Kidney (tissue), 14 donors: ENCODE data around the gene TPPP2. TPM values are rescaled to one million over a fixed set of nuclear protein-coding genes. Genes with fewer than 3 reads are reported as not detected.

Experiments
- DNase-seq, 5 donors: peaks; one replicate each; pipeline ENCODE4 v3.0.0-alpha.2; 2013 to 2020
- FAIRE-seq: peaks from 2 replicates; lab custom pipeline; 2012; peaks lifted over from hg19 to GRCh38; lab: Jason Lieb, UNC
- H3K27ac ChIP-seq, 2 donors: one replicate each; pipeline ENCODE4 v1.7.0; 2013; ENCODE audit warnings: low read depth in 2 of 2, low read length in 2 of 2, inconsistent platforms in 1 of 2
- H3K27me3 ChIP-seq: one replicate; pipeline ENCODE4 v1.7.1; 2013; ENCODE audit warnings: low read length, inconsistent platforms; ENCODE audit not compliant: control insufficient read depth, insufficient read depth
- H3K36me3 ChIP-seq, 3 donors: one replicate each; pipeline versions ENCODE4 v1.7.0 to v1.7.1; 2013; ENCODE audit warnings: low read length in 3 of 3, control low read depth in 1 of 3, inconsistent platforms in 1 of 3; ENCODE audit not compliant: insufficient read depth in 3 of 3, control insufficient read depth in 2 of 3
- H3K4me1 ChIP-seq, 3 donors: one replicate each; pipeline versions ENCODE4 v1.7.0 to v1.7.1; 2013; ENCODE audit warnings: low read length in 3 of 3, inconsistent platforms in 1 of 3, low read depth in 1 of 3; ENCODE audit not compliant: control insufficient read depth in 2 of 3, insufficient read depth in 2 of 3
- H3K4me3 ChIP-seq, 3 donors: one replicate each; pipeline versions ENCODE4 v1.7.0 to v1.8.1; 2013; ENCODE audit warnings: low read length in 3 of 3, control low read depth in 1 of 3, inconsistent platforms in 1 of 3
- H3K9ac ChIP-seq, 3 donors: one replicate each; pipeline versions ENCODE4 v1.7.0 to v1.7.1; 2013; ENCODE audit warnings: low read length in 3 of 3, control low read depth in 1 of 3, inconsistent platforms in 1 of 3
- H3K9me3 ChIP-seq, 3 donors: one replicate each; pipeline versions ENCODE4 v1.7.0 to v1.7.1; 2013; ENCODE audit warnings: low read length in 3 of 3, control low read depth in 1 of 3, inconsistent platforms in 1 of 3; ENCODE audit not compliant: control insufficient read depth in 2 of 3, insufficient read depth in 1 of 3
- CTCF ChIP-seq: IDR thresholded peaks from 3 replicates; pipeline ENCODE4 v1.5.1; 2012; ENCODE audit warnings: mild to moderate bottlenecking, moderate library complexity, borderline replicate concordance; ENCODE audit not compliant: insufficient read depth; ENCODE audit errors: extremely low read depth
- intact Hi-C: fragments of 100-400 bp; cut with DNase I; formaldehyde crosslinking; loops from one replicate; pipeline ENCODE4 v1.11.1; 2022
- polyA plus RNA-seq: library from polyadenylated mRNA; stranded (reverse); fragments of 350-450 nt; fragmentation: Illumina TruSeq; extraction: RNeasy Lipid Tissue Mini Kit (QIAGEN cat#74804); gene quantifications from one replicate; pipeline ENCODE4 v1.2.3, GENCODE V29; 2014; ENCODE audit warnings: low read depth, low replicate concordance; ENCODE audit not compliant: insufficient read depth
- total RNA-seq: library from RNA; stranded (reverse); fragmentation: NEBNext Ultra II Directional; extraction: Animal tissue kit (Norgen Biotek cat#: 25700); gene quantifications from one replicate; pipeline ENCODE4 v1.2.1, GENCODE V29; 2021
- donor health status: control.
- donor health status: control.
- donor health status: control.
- donor health status: control.
- donor health status: control.
- donor health status: DM: yes; HTN: yes; CAD: no.
- donor health status: Normal renal cell carcinoma (clear cell type).

TPPP2 gene
- total and polyA plus RNA-seq, 2 donors from 2014 or later = 1.3 TPM; not detected in 1

DNA sequence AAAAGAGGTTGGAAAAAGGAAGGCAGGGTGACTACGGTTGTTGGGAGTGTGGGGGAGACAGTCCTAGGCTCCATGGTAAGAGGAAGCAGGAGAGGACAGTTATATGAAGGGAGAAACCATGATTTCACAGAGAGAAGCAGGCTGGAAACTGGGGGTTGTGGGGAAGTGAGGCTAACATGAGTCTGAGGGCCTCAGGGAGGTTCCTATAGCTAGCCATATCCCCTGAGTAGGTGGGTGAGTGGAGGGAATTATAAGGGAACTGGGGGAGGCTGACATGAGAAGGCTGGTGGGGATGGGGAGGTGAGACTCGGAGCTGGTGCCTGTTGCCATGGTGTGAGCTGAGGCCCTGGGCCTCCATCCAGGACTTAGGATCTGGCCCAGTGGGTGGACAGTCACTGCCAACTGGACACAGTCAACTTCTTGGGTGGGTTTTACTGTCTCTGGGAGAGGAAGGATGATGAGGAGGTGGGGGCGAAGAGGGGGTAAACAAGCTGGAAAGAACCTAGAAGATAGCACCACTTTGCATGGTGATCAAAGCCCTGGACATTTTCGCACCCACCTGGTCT lies 3.2 kb downstream of the TPPP2 start:
- TF ChIP-seq CTCF = no peak
- no peak for DNase-seq
- Histone ChIP-seq H3K4me3 (no peak overlapping the region), H3K27ac (no peak overlapping the region), H3K27me3 (no peaks in the 10 kb centered on the region), H3K36me3 (no peaks in the 10 kb centered on the region), H3K9ac (no peak overlapping the region), H3K4me1 (peaks cover 0 to 2% (median 0%) of the 10 kb centered on the region in 3 donors), H3K9me3 (no peaks in the 10 kb centered on the region)
- no peak for FAIRE-seq
- intact Hi-C loops = no loop called here

- FAIRE-seq = no peak
- no peak for DNase-seq
- Histone ChIP-seq H3K4me3 (no peak within 1 kb of the TSS), H3K9ac (no peak within 1 kb of the TSS), H3K9me3 (no peaks in the 10 kb centered on the region), H3K4me1 (peaks cover 5 to 13% (median 8%) of the 10 kb centered on the region in 3 donors), H3K27me3 (no peaks in the 10 kb centered on the region), H3K27ac (no peak within 1 kb of the TSS), H3K36me3 (no peaks in the 10 kb centered on the region)
- no peak for TF ChIP-seq CTCF
- intact Hi-C loops = no loop called here
Observed at GRCh38 chr14:21034707-21035106, 4.7 kb downstream of the TPPP2 start, which contains the start of gene RNASE13. TSS of gene RNASE13 (minus strand) at chr14:21034807. CDS start at chr14:21034288, 519 bp downstream.

- H3K27ac ChIP-seq = peak overlapping the region in 1 of 2 donors; percentile 30
Observed at GRCh38 chr14:21036751-21037150, 6.7 kb downstream of the TPPP2 start.

More at GRCh38 chr14:21036751-21037150, 6.7 kb downstream of the TPPP2 start:
- Histone ChIP-seq H3K4me1 (peaks cover 7 to 16% (median 11%) of the 10 kb centered on the region in 3 donors), H3K9ac (no peak overlapping the region), H3K9me3 (no peaks in the 10 kb centered on the region), H3K36me3 (no peaks in the 10 kb centered on the region), H3K27me3 (no peaks in the 10 kb centered on the region), H3K4me3 (no peak overlapping the region)
- no peak for FAIRE-seq
- no peak for TF ChIP-seq CTCF
- intact Hi-C loops = no loop called here
- DNase-seq = no peak
